HG03521 (cell line): Measurements from ENCODE around the gene SPEG.

ENCODE experiments used
- ATAC-seq: cut with Tn5 transposase; IDR thresholded peaks from one replicate; pipeline ENCODE4 v1.9.1; 2021; ENCODE audit warnings: mild to moderate bottlenecking, moderate library complexity; ENCODE audit not compliant: unreplicated experiment

Gene SPEG

DNA sequence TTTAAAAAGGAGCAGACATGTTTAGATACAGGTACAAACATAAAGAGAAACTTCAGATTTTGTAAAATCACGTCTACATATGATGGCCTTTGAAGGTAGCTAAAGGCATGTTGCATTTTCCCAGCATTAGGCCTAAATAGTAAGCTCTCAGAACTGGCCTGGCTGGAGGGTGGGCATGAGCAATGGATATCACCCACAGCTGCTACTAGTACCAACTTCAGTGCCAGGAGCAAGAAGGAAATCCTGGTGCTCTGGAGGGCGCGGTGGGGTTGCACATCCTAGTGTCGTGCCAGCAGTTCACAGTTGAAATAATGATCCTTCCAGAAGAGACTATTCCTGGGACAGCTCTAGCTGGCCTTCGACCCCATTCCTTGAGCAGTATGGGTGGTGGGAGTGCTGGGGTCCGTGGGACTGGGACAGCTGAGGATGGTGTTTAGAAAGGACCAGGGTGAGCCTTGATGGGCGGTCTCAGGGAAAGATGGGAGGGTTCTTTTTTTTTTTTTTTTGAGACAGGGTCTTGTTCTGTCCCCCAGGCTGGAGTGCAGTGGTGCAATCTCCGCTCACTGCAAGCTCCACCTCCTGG is 11.6 kb upstream of the SPEG start:
- ATAC-seq, result no peak

DNA sequence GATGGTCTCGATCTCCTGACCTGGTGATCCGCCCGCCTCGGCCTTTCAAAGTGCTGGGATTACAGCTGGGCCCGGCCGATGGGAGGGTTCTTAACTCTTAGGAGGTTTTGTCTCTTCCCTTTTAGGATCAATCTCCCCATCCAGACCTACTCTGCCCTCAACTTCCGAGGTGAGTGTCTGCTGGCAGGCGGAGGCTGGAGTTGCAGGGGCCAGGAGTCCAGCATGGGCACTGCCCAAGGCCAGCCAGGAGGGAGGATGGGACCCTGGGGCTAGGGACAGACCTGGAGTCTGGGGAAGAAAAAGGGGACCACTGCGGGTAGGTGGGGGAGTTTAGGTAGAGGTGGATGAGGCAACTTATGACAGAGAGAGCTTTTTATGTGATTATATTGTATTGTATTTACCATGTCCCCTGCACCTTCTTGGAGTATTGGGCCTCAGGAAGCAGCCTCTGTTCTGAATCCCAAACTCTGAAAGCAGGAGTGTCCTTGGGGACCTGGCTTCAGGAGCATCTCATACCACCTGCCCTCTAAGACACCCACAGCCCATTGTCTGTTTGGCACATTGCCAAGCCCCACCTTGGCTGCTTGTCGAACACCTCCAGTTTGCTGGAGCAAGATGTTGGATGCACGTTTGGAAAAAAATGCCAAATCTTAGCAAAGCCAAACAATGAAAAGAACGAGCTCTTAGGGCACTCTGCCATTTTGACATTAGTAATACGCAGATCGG is 10.8 kb upstream of the SPEG start:
- no peak for ATAC-seq

DNA sequence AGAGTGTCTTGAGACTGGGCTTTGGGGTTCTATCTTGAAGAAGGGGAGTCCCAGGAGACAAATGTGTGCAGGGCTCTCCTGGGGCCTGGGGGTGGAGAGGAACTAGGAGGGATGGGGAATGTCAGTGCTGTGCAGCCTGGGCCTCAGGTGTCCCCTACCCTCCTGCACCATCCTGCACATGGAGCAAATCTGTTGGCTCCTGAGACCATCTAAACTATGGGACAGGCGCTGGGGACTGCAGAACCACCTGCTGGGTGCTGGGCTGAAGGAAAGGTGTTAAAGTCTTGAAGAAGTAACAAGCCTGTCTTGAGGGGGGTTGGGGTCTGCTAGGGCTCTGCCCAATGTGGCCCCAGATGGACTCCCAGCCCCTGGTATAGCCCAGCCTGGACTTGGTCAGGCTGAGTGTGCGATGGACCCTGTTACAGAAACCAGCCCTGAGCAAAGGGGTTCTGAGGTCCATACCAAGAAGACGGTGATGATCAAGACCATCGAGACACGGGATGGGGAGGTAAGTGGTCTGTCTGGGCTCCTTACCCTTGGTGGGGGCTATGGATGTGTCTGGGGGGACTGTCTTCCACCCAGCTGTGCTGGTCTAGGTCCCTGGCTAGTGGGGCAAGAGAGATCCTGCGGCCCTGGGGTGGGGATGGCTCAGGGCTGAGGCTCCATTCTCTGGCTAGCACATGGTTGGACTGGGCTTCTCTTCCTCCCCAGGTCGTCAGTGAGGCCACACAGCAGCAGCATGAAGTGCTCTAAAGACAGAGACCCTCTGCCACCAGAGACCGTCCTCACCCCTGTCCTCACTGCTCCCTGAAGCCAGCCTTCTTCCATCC is 9.2 kb upstream of the SPEG start:
- no peak for ATAC-seq

DNA sequence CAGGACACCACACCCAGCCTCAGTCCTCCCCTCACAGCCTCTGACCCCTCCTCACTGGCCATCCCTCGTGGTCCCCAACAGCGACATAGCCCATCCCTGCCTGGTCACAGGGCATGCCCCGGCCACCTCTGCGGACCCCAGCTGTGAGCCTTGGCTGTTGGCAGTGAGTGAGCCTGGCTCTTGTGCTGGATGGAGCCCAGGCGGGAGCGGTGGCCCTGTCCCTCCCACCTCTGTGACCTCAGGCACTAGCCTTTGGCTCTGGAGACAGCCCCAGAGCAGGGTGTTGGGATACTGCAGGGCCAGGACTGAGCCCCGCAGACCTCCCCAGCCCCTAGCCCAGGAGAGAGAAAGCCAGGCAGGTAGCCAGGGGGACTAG is 8.6 kb upstream of the SPEG start:
- ATAC-seq, result no peak

DNA sequence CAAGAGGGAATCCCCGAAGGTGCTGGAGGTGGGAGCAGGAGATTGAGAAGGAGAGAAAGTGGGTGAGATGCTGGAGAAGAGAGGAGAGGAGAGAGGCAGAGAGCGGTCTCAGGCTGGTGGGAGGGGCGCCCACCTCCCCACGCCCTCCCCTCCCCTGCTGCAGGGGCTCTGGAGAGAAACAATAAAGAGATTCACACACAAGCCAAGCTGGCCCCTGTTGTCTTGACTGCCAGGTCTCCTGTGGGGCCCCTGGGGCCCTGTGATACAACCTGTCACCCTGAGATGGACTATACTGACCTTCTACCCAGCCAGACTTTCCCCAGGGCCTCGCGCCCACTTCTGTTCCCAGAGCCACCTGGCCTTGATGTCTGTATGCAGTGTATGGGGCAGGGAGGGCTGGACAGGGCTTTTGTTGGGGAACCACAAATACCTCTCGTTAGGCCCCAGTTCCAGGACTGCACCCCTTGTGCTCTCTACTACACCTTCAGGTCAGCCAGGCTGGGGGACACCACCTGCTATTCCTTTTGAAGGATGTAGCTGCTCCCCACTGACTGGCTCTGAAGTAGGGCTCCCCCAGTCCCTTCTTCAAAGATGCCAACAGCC is 8.0 kb upstream of the SPEG start:
- ATAC-seq, result no peak

DNA sequence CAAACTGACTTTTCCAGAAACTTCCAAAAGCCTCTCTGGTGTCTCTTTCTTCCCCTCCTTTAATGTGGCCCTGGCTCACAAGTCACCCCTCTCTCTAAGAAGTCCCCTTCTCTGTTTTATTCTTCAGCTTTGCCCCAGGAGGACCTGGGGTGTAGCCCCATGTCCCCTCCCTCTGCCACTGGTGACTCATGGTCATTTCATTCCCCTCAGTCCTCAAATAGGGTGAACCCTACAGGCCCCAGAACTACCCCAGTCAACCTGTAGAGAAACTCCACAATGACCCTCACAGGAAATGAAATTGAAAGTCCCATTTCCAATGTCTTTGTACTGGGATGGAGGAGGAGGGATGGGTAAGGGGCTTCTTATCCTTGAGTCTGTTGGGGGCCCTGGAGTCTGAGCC is 6.2 kb upstream of the SPEG start:
- no peak for ATAC-seq

DNA sequence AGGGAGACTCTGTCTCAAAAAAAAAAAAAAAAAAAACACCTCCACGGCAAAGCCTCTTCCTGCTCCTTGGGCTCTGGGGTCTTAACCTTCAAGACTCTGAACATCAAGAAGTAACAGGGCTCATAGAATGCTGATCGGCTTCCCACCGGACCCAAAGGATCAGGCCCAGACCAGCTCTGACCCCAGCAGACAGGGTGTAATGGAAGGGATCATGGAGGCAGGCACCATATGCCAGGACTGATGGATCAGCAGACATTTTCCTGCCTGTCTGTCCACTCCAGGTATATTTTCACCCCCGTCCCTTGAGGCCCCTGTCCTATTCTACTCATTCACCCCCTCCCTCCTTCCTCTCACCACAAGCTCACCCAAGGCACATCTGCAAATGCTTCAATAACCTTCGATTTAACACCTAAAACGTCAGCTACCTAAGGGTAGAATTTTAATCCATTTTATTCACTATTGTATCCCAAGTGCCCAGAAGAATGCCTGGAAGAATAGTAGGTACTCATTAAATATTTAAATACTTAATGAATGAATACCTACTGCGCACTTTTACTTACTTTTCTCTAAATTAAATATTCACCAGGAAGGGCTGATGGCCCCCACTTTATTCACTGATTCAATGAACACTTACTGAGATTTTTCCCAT is 4.6 kb upstream of the SPEG start:
- ATAC-seq, result no peak

DNA sequence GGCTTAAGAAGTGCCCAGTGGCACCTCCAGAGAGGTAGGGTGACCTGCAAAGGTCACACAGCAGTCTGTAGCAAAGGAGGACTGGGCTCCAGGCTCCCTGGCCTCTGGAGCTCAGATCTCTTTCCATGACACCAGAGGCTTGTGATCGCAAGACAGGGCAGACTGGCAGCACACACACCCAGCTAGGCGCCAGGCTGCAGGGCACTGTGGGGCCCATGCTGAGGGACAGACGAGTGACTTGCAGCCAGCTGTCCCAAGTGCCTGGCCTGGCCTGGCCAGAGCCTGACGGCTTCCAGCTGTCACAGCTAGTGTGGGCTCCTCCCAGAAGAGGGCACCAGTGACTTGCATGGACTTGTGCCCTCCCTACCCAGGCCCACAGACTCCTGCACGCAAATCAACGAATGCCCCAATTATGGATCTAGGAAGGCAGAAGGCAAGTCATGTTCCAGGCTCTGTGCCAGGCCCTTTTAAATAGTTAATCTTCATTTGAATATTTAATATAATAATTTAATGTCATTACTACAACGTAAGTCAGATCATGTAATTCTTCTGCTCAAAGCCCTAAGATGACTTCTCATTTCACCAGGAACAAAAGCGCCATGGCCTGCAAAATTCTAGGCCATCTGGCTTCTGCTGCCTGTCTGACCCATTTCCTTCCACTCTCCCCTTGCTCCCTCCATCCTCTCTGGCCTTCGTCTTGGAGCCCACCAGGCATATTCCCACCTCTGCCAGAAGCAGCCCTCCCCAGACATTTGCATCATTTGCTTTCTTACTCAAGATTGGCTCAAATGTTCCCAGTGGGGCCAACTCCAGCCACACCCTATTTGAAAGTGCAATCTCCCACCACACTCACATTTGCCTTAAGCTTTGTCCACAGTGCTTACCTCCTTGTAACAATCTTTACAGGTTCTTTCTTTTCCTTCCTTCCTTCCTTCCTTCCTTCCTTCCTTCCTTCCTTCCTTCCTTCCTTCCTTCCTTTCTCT is 3.7 kb upstream of the SPEG start:
- no peak for ATAC-seq

DNA sequence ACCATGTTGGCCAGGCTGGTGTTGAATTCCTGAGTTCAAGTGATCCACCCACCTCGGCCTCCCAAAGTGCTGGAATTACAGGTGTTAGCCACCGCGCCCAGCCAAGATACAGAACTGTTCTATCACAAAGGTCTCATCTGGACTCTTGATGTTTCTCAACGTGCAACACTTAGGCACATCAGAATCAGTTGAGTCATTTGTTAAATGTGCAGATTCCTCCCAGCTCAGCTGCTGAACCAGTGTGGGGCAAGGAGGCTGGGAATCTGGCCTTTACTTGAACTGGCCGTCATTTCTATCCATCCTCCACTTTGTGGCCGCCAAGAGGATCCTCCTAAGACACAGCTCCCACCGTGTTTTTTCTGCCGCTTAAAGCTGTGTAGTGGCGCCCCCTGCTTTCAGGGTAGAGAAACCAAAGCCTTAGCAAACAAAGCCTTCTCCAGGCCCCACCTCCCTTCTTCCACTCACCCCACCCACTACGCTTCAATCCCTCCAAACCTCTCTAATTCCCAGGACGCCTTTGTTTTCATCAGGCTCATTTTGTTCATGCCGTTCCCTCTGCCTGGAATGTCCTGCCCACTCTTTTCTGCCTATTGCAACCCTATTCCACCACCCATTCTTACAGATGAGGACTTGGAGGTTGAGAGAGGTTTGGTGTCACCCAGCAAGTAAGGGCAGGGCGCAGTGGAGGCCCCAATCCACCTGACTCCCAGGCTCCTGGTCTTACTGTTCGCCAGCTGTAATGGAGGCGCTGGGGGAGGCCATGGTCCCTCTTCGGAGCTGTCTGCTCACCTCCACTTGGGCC is 776 bp upstream of the SPEG start:
- ATAC-seq, result no peak

DNA sequence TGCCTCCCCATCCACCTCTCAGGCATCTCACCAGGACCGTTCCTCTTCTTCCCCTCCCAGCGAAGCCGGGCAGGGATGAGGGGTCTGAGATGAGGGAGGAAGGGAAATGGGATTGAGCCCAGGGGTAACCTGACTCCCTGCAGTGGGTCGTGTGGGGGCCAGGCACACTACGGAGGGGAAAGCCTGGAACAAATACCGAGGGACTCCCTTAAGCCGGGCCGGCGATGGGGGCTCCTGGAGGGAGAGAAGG is 250 bp upstream of the SPEG start:
- no peak for ATAC-seq

DNA sequence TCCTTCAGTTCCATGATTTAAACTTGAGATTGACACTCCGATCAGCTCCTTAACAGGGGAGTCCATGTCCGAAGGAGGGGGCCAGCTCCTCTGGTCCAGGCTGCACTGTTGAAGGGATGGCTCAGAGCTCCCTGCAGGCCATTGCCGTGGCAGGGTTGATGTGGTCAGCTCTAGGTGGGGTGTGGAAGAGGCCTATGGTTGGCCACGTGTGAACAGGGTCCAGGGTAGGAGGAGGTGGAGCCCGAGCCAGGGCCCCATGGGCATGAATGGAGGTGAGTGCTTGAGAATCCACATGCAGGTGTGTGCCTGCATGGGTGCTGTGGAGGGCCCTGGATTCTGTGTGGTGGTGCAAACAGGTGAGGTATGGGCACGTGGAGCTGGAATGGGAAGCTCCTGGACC is 1.1 kb downstream of the SPEG start:
- ATAC-seq, result no peak

DNA sequence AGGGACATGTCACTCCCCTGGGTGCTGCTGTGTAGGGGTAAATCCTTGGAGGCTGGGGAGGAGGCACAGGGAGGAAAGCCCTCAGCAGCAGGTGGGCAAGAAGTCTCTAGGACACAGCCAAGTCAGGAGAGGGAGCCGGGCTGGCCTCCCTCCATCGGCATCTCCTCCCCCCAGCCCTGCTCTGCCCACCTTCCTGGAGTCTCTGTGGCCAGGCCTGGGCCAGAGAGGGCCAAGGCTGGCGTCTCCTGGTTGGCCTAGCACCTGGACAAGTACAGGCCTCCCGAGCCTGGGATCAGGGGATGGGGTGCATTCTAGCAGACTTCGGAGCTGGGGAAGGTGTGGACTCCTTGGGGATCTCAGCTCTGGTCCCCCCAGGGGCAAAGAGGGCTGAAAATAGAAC is 1.8 kb downstream of the SPEG start:
- ATAC-seq, result no peak

DNA sequence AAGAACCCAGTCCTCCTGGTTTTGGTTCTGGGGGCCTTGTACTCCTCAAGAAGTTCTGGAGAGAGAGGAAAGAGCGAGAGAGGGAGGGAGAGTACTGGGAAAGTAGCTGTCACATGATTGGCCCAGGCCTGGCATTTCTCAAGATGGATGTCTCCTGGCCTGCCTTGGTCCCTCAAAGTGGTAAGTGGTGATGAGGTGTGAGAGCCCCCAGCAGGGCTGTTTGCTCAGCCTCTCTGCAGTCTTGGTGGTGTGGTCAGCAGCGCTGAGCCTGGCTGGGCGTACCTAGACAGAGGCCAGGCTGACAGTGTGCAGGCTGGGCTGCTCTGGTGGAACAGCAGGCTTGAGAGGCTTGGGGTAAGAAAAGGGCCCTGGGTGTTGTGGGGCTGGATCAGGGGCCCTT is 2.5 kb downstream of the SPEG start:
- no peak for ATAC-seq

DNA sequence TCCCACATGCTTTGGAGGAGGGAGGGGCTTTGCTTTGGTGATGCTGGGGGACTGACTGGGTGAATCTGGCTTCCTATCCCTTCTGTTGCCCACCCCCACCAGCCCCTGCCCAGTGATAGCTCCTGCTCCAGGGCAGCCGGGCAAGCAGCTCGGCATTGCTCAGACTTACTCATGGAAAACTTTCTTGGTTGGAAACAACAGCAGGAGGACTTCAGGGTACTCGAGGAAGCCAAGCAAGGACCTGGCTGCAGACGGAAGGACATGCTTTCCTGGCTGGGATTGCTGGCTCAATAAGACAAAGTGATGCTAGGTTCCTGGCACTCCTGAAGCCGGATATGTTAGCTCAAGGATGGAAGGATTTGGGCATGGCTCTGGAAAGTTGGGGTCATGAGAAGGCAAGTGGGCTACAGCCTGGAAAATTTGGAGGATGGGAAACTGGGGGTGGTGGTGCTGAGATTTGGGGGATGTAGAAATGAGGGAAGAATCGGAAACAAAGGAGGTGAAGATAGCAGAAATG is 3.1 kb downstream of the SPEG start:
- ATAC-seq, result no peak

DNA sequence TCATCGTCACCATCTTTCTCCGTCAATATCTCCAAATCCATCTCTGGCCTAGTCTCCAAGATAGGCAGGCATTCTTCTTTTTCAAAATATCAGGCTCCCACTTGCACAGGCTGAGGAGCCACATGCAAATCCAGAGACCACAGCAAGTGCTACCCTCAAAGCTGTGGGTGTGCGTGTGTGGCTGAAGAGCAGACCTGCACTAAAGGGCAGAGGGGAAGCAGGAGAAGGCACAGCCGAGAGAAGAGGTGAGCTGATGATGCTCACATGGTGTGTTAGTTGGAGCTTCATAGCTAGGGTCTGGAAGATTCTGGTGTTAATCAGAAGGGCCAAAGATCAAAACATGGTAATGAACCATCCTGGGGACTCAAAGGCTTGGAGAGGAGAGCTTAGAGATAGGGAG is 3.8 kb downstream of the SPEG start:
- no peak for ATAC-seq

DNA sequence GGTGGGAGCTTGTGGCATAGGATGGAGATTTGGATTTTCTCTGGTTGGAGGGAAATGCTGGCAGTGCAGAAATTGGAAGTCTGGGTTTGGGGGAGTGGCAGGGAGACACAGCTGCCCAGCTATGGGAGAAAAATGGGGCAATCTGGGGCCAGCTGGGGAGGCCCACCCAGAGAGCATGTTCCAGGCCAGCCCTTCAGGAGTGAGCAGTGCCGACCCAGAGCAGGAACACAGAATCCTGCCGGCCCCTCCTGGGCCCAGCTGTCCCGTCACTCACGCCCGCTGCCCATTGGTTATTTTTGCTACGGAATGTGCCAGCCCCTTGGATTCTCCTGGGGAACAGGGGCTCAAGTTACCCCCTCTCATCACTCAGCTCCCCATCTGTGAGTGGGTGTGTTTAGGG is 4.9 kb downstream of the SPEG start:
- ATAC-seq, result no peak

DNA sequence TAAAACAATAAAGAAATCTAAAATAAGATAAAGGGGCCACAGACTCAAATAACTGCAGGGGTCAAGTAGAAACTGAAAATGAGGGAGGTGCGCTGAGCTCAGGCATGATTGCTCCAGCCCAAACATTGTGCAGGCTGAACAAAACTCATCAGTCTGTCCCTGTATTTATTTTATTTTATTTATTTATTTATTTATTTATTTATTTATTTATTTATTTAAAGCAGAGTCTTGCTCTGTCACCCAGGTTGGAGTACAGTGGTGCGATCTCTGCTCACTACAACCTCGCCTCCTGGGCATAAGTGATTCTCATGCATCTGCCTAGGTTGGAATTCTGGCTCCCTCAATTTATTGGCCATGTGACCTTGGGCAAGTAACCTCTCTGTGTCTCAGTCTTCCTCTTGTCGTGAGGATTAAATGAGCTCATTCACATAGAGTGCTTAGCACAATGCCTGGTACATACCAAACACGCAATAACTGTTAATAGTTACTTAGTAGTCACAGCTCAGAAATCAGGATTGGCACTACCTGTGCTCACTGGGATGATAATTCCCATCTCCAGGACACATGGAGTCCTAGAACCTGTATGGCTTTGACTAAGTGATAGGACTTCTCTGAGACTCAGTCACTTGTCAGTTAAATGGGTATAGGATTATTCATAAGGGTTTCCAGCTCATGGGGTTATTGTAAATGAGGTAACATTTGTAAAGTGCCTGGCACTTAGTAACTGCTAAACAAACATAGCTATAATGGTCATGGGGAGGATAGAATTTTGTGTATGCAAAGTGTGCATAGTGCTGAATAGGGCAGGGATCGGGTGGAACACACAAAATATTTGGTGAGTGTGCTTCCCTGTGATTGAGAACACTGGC is 6.0 kb downstream of the SPEG start:
- no peak for ATAC-seq

DNA sequence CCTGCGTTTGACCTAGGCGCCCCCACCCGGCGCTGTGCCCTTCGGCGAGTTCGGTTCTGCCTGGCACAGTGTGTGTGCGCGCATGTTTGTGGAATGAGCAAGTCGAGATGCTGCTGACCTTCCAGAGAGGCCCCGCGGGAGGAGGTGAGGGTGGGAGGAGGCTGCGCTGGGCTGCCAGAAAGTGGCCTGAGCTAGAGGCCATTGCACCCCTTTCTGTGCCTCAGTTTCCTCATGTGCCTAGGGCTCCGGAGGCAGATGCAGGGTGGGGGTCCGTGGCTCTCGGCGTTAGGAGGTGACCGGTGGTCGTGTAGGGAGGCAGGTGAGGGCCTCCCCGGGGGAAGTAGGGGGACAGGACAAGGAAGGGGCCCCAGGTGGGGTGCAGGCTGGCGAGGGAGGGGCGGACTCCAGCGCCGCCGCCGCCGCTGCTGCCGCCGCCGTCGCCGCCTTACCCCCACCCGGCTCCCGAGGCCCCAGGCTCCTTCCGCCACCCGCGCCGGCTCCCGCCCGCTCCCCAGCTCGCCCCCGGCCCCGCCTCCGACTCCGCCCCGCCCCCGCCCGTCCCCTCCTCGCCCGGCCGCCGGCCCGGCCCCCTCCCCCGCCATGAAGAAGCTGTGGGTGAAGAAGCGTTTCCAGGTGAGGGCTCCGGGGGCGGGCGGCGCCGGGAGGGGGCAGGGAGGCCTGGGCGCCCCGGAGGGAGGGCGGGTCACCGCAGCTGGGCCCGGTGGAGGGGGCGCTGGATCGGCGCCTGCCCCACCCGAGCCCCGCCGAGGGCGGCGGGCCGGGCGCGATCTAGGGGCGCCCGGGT is 7.0 kb downstream of the SPEG start:
- no peak for ATAC-seq
